ENCODE measurements around the gene SCARB1.

SCARB1 gene

DNA sequence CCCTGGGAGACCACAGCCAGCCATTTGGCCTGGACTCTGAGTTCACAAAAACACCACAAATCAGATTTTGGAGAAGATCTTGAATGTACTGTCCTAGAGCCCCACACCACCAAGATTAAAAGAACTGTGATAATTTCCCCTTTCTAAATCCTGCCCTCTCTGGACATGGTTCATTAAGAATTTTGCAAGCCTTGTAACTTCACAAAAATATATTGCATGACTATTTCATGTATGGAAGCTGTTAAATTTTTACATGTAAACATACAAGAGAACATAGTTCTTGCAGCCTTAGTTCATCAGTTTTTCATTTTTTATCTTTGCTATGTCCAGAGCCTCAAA lies 97.0 kb downstream of the SCARB1 start:
- H3K4me3 ChIP-seq (ENCODE audit: low read depth, low read length) = no peak overlapping the region
- no peak for DNase-seq (ENCODE audit: low read depth)
- TF ChIP-seq, protein P1, sequence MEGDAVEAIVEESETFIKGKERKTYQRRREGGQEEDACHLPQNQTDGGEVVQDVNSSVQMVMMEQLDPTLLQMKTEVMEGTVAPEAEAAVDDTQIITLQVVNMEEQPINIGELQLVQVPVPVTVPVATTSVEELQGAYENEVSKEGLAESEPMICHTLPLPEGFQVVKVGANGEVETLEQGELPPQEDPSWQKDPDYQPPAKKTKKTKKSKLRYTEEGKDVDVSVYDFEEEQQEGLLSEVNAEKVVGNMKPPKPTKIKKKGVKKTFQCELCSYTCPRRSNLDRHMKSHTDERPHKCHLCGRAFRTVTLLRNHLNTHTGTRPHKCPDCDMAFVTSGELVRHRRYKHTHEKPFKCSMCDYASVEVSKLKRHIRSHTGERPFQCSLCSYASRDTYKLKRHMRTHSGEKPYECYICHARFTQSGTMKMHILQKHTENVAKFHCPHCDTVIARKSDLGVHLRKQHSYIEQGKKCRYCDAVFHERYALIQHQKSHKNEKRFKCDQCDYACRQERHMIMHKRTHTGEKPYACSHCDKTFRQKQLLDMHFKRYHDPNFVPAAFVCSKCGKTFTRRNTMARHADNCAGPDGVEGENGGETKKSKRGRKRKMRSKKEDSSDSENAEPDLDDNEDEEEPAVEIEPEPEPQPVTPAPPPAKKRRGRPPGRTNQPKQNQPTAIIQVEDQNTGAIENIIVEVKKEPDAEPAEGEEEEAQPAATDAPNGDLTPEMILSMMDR (IDR thresholded peaks at IDR 0.05; ENCODE audit: low read depth, low read length, missing control alignments) = no peak

DNA sequence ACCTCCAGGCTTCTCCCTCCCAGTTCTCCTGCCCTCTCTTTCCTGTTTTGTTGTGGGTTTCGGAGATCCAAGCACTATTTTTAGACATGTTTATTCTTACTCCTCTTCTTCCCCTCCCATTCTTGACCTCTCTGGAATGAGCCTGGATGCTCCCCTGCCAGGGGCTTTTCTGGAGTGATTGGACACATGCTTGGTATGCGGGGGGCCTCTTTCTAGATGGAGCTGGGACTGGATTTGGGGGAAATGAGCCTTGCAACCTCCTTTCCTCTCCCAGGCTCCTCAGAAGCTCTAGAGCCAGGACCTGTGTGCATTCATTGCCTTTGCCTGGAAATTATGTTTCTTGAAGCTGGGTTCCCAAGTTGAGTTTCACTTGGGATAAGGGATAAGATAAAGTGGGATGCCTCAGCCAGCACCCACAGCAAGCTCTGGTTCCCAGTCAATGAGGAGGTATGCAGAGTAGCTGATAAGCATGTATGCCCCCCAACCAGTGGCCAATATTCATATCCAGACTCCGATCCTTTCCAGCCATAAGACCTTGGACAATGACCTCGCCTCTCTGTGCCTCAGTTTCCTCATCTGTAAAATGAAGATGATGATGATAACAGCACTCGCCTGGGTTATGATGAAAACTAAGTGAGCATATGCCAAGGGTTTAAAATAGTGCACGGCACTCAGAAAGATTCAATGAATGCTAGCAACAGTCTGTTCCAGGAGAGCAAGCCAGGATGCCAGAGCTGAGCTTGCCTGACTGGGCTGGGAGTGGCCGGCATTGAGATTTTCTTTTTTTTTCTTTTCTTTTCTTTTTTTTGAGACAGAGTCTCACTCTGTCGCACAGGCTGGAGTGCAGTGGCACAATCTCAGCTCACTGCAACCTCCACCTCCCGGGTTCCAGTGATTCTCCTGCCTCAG lies 97.8 kb downstream of the SCARB1 start:
- TF ChIP-seq, protein P1 (IDR thresholded peaks at IDR 0.05; ENCODE audit: low read depth, low read length, missing control alignments) = no peak
- H3K4me3 ChIP-seq (ENCODE audit: low read depth, low read length) = no peak overlapping the region
- no peak for DNase-seq (ENCODE audit: low read depth)

DNA sequence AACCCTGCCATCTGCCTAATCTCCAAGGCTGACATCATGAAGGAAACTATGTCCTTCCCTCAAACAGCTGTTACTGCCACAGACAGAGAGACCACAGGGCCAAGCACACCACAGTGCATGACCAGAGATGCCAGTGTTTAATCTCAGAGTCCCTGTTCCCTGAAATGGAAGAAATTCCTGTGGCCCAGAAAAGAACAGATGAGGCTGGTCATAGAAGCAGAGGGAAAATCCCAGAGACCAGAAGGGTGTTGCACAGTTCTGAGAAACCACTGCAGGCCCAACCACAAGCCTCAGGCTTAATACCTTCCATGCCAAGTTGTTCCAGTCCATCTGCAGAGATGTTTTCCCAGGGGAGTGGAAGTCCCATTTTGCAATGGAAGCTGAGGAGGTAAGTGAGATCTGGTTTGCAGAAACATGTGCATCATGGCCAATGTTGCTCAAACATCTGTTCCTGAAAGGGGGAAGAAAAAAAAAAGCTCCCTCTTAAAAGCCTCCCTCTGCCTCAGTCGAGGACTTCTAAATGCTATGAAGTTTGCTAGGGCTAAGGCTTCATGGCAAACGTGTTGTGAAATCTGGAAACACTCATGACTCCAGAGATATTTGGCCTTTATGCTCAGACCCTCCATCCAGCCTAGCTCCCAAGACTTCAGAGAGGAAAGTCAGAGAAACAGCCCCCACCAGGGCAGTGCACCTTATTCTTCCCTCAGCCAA lies 98.6 kb downstream of the SCARB1 start:
- DNase-seq (ENCODE audit: low read depth) = no peak
- no peak overlapping the region for H3K4me3 ChIP-seq (ENCODE audit: low read depth, low read length)
- TF ChIP-seq, protein P1 (IDR thresholded peaks at IDR 0.05; ENCODE audit: low read depth, low read length, missing control alignments) = no peak

GRCh38 chr12:124764451-124764850 lies 99.2 kb downstream of the SCARB1 start:
- DNase-seq (ENCODE audit: low read depth) = peak; percentile 44
- TF ChIP-seq, protein P1 (IDR thresholded peaks at IDR 0.05; ENCODE audit: low read depth, low read length, missing control alignments) = peak; percentile 76

GRCh38 chr12:124763594-124763979 lies 100.1 kb downstream of the SCARB1 start:
- DNase-seq (ENCODE audit: low read depth) = no peak
- TF ChIP-seq, protein P1 (IDR thresholded peaks at IDR 0.05; ENCODE audit: low read depth, low read length, missing control alignments) = no peak
- no peak overlapping the region for H3K4me3 ChIP-seq (ENCODE audit: low read depth, low read length)

More at GRCh38 chr12:124764451-124764850, 99.2 kb downstream of the SCARB1 start:
- H3K4me3 ChIP-seq (ENCODE audit: low read depth, low read length) = no peak overlapping the region

DNA sequence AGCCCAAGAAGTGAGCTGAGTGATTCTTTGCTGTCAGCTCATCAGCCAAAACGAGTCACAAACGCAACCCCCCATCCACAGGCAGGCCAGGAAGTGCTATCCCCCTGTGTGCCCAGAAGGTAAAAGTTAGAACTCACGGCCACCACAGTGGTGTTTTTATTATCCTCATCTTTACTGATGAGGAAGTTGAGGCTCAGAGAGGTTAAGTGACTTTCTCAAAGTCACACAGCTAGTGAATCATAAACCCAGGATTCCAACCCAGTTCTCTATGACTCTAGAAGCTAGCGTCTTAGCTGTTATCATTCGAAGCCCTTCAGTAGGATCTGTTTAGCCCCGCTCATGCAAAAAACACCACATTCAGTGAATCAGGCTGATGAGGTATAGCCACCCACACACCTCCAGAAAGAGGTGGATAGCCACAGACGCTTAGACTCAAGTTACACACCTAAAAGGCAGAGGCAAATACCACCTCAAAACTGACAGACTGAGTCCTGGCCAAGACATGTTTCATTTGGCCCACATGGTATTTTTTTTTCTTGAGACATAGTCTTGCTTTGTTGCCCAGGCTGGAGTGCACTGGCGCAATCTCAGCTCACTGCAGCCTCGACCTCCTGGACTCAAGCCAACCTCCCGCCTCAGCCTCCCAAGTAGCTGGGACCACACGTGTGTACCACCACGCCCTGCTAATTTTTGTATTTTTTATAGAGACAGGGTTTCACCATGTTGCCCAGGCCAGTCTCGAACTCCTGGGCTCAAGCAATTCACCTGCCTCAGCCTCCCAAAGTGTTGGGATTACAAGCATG lies 100.7 kb downstream of the SCARB1 start:
- no peak overlapping the region for H3K4me3 ChIP-seq (ENCODE audit: low read depth, low read length)
- TF ChIP-seq, protein P1 (IDR thresholded peaks at IDR 0.05; ENCODE audit: low read depth, low read length, missing control alignments) = no peak
- DNase-seq (ENCODE audit: low read depth) = no peak
